Uterus (tissue), 2 donors: ENCODE measurements around the gene ULK4.

Experiments used
- CTCF ChIP-seq, 4 experiments: fragments of 200-600 bp in 2 of 4; fragments of 450-650 bp in 2 of 4; sonication (generic) in 2 of 4; IDR thresholded peaks; one replicate each; pipeline ENCODE4 v1.5.1; 2016 to 2019; ENCODE audit warnings: antibody characterized with exemption in 4 of 4, mild to moderate bottlenecking in 2 of 4, moderate library complexity in 1 of 4
- POLR2A ChIP-seq, 2 donors: fragments of 450-650 bp; IDR thresholded peaks; one replicate each; pipeline ENCODE4 v1.6.1; 2016; ENCODE audit warnings: antibody characterized with exemption in 2 of 2, mild to moderate bottlenecking in 1 of 2, moderate library complexity in 1 of 2

GRCh38 chr3:41866298-41866697 is 95.6 kb downstream of the ULK4 start:
- TF ChIP-seq CTCF (IDR thresholded peaks at IDR 0.05) (no peak), POLR2A (IDR thresholded peaks at IDR 0.05) (no peak)
